DMS114 treated with DMSO at 0.1 percent for 48 hours (cell line): Measurements from ENCODE around the gene AFF3.
"Not testable (repeated sequence)": the region's sequence is repeated elsewhere in the genome, so short reads cannot be mapped to it uniquely, and the experiment has no call there.

ENCODE experiments used
- DNase-seq: peaks from one replicate; lab custom pipeline; 2025; ENCODE audit not compliant: unreplicated experiment; lab: John Stamatoyannopoulos, UW

Gene AFF3

DNA sequence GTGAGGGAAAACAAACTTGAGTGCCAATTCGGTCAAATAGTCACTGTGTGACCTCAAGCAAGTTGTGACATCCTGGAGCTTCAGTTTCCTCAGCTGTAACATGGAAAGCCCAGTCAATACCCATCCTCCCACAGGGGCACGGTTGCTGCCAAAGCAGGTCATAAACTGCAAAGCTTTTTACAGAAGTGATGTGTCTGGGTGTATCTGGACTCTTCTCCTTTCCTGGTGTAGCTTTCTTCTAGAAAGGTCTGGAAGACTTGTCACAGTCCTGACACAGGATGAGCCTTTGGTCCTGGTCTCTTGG, 4.2 kb upstream of the AFF3 start:
- DNase-seq = no peak

GRCh38 chr2:100145893-100146656, 3.7 kb upstream of the AFF3 start:
- no peak for DNase-seq

DNA sequence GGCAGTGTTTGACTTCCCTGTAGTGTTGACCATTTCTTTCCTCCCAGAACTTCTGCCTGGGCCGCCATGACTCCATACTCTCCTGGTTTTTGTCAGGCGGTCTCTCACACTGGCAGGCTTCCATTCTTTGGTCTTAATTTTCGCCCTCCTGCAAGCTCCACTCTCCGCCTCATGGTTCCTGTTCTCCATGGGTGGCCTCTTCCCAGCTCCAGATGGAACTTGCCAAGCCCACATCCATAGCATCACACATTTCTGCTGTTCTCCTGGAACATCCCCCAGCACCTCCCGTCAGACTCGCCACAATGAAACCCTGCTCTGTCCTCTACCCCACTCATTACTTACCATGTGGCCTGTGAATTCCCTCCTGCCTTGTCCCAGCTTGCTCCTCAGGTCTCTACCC, 896 bp upstream of the AFF3 start:
- DNase-seq = no peak

DNA sequence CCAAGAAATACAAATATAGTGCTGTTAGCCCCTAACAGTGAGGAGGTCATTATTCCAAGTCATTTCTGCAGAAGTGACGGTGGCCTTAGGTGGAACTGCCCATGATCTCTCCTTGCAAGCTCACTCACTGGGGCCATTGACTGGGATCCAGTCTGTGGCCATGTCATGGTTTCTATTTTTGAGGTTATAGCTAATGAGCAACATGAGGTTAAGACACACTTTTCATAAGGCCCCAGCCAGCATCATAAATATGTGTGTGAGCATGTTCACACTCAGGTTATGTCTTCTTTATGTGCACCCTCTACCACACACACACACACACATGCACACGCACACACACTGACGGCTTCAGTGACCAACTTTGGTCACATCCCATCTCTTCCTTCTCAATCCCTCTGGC, 484 bp downstream of the AFF3 start:
- DNase-seq = no peak

GRCh38 chr2:100140582-100140981, 1.8 kb downstream of the AFF3 start:
- no peak for DNase-seq

DNA sequence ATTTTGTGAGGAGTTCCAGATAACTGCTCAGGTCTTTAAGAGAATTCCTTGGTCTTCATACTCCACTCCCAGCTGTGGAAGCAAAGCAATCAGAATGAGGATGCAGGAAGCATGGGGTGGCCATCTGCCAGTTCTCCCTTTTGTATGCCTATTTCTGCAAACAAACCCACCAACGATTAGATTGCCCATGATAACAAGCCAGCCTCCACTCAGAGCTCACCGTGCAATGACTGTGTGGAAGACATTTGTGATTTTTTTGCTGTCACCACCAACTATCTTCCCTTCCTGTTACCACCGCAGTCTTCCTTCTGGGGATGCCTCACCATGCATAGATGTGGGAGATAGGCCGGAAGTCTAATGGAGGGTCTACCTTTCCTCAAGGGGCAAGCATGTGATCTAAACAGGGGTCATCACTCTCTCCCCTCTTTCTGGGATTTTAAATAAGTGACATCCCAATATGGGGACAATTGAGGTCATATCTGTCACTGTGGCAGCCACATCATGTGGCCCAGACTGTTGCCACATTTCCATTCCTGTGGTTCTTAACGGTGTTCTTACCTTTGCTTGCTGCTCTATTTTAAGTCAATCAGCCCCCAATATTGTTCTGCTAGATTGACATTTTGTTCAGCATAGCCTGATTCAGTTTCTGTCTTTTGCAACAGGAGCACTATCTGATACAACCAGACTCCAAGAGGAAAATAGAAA, 4.4 kb downstream of the AFF3 start:
- no peak for DNase-seq

DNA sequence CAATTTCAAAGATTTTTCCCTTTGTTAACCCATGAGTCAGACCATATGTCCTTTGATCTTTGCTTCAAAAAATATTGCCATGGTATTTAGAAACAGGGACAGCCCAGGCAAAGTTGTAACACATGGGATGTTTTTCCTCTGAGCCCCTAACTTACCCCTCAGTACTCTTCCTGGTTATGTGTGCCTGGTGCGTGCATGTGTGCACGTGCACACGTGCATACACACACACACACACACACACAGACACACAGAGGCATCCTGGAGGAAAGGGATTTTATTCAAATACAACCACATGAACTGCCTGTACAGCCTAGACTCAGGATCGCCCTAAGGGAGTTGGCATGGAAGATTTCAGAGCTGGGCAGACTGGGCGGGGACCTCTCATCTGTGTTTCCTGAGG, 5.1 kb downstream of the AFF3 start:
- no peak for DNase-seq

DNA sequence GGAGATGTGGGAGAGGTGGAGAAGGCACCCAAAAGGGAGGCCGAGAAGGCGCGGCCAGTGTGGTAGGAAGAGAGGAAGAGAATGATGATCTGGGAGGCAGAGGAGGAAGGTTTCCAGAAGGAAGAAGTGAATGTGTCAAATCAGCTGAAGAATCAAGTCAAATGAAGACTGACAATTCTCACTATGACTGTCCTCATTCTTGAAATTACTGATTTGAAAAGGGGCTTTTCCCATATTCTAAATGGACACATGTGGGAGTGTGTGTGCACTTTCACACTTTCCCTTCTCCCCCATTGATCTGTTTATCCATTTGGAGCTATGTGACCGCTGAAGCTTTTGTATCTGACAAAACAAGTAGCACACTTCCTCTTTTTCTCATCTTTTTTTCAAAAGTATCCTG, 6.1 kb downstream of the AFF3 start:
- DNase-seq = no peak

GRCh38 chr2:100135415-100135814, 7.0 kb downstream of the AFF3 start:
- no peak for DNase-seq

- no peak for DNase-seq
Measured at GRCh38 chr2:100130595-100131391, 11.6 kb downstream of the AFF3 start.

DNA sequence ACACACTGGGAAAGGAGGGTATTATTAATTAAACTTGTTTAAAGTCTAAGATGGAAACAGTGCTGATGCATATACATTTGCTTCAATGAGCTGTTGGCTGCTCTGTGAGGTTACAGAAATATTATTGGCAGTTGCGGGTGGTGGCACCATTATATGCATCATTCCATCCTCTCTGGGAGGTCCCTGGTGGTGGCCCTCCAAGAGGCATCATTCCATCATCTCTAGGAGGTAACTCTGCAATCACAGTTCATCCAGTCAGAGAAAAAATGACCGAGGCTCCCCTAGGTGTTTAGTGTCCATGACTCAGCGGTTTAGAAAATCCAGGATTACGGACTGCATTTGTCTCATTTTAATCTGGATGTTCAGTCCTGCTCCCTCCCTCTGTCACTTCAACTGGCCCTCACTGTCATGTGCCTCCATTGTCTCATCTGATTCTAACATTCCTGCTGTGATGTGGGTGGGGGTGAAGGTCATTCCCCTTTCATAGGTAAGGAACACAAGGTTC, 15.4 kb downstream of the AFF3 start:
- no peak for DNase-seq

DNA sequence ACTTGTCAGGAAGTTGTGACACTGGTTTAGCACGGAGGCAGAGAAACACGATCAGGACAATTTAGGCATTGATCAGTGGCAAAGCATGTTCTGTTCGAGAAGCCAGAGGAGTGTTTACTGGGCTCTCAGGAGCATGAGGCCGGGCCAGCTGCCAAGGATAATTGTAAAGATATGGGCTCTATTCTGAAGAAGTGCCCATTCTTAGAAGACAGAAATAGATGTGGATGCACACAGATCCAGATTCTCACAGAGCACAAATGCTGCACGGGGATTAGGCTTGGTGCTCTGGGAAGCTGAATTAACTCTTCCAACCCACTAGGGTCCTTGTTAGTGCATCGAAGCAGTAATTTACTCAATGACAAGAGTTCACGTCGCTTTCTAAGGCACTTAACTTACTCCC, 16.2 kb downstream of the AFF3 start:
- no peak for DNase-seq

- DNase-seq = no peak
Measured at GRCh38 chr2:100125626-100126025, 16.8 kb downstream of the AFF3 start.

GRCh38 chr2:100124761-100125160, 17.6 kb downstream of the AFF3 start:
- DNase-seq = no peak

DNA sequence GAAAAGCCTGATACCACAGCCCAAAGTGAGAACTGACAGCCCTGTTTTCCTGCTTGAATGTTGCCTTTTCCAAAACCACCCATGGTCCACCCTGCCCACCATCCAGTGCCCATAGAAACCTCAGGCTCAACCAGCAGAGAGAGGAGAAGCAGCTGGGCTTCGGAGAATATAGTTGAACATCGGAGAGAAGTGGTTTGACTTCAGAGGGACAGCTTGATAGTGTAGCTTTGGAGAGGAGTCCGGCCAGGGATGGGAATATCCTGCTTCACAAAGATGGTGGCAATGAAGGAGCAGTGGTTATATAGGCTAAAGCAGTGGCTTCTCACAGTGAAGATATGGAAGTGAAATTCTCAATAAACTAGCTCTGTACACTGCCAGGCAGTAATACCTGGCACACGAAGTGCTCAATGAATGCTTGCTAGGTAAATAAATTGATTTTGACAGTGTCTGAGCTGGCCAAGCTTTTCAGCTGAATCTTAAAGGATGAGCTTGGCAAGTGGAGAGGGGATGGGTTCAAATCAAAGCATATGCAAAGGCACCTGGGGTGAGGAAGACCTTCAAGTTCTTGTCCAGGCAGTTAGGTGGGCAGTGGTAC, 21.2 kb downstream of the AFF3 start:
- no peak for DNase-seq

GRCh38 chr2:100119235-100119634, 23.2 kb downstream of the AFF3 start:
- DNase-seq = no peak

DNA sequence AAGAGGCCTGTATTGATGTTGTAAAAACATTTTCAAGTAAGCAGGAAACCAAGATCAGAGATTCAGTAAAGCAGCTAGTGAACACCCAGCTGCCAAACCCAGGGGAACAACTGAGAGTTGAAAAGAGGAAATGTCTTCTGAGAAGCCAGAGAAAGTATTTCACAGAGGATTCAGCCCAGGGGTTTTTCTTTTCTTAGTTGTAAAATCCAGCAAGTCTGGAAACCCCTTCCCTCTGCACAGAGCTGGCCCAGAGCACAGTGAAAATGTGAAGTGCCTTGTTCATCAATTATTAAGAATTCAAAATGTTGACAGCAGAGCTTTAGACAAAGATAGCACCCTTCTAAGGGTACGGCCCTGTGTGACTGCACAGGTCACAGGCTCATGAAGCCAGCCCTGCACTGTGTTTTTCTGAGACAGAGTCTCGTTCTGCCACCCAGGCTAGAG, 28.4 kb downstream of the AFF3 start:
- DNase-seq = no peak

DNA sequence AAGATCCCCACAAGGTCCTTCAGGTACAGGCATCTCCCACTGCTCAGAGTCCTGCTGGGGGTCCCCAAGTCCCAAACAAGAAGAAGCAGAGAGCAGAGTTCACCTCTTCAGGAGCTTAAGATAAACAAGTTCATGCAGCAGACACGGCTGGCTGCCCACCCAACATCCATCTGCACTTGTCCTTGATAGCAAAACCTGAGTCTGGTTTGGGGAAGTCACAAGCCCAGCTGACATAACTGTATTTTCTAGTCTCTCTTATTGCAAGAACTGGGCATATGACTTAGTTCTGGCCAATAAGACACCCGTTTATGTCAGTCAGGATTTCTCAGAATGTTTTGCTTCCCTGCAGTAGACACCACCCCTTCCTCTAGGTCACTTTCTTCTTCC, 31.8 kb downstream of the AFF3 start:
- DNase-seq = no peak

GRCh38 chr2:100109986-100110613, 32.3 kb downstream of the AFF3 start:
- no peak for DNase-seq

DNA sequence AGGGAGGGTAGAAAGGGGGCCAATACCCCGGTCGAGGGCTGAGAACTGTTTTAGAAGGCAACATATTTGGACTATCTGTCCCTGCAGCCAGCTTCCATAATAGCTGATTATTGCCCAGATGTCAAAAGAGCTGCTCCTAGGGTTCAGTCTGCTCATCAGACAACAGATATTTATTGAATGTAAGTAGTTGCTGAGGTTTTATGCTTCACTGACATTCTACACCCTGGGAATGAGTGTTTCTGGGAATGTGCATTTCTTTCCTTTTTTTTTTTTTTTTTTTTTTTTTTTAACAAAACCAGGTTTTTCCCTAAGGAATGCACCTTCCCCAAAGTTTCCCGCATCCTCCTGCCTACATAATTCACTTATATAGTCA, 33.8 kb downstream of the AFF3 start:
- DNase-seq = not testable (repeated sequence)
